Measurements from ENCODE around the gene PATJ.
"Not testable (repeated sequence)": the region's sequence is repeated elsewhere in the genome, so short reads cannot be mapped to it uniquely, and the experiment has no call there.

Gene PATJ

GRCh38 chr1:62184336-62184735 is 442.1 kb downstream of the PATJ start:
- TF ChIP-seq, protein P1, sequence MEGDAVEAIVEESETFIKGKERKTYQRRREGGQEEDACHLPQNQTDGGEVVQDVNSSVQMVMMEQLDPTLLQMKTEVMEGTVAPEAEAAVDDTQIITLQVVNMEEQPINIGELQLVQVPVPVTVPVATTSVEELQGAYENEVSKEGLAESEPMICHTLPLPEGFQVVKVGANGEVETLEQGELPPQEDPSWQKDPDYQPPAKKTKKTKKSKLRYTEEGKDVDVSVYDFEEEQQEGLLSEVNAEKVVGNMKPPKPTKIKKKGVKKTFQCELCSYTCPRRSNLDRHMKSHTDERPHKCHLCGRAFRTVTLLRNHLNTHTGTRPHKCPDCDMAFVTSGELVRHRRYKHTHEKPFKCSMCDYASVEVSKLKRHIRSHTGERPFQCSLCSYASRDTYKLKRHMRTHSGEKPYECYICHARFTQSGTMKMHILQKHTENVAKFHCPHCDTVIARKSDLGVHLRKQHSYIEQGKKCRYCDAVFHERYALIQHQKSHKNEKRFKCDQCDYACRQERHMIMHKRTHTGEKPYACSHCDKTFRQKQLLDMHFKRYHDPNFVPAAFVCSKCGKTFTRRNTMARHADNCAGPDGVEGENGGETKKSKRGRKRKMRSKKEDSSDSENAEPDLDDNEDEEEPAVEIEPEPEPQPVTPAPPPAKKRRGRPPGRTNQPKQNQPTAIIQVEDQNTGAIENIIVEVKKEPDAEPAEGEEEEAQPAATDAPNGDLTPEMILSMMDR (conservative IDR thresholded peaks at IDR 0.05; ENCODE audit: low read depth, low read length): no peak
- H3K4me3 ChIP-seq (ENCODE audit: low read depth, low read length): no peak overlapping the region
- DNase-seq (ENCODE audit: low read depth): no peak

GRCh38 chr1:62185233-62185632 is 443.0 kb downstream of the PATJ start:
- not testable (repeated sequence) for DNase-seq (ENCODE audit: low read depth); H3K4me3 ChIP-seq (ENCODE audit: low read depth, low read length)

DNA sequence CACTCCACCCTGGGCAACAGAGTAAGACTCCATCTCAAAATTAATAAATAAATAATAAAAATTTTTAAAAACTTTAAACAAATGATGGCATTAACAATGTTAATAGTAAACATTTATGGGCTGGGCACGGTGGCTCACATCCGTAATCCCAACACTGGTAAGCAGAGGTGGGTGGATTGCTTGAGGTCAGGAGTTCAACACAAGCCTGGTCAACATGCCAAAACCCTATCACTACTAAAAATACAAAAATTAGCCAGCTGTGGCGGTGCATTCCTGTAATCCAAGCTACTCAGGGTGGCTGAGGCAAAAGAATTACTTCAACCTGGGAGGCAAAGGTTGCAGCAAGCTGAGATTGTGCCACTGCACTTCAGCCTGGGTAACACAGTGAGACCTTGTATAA is 443.4 kb downstream of the PATJ start:
- TF ChIP-seq, protein P1 (conservative IDR thresholded peaks at IDR 0.05; ENCODE audit: low read depth, low read length): no peak
- no peak for DNase-seq (ENCODE audit: low read depth)
- no peak overlapping the region for H3K4me3 ChIP-seq (ENCODE audit: low read depth, low read length)

- H3K4me3 ChIP-seq (ENCODE audit: low read depth, low read length): no peak overlapping the region
- TF ChIP-seq, protein P1 (conservative IDR thresholded peaks at IDR 0.05; ENCODE audit: low read depth, low read length): no peak
- no peak for DNase-seq (ENCODE audit: low read depth)
Observed at GRCh38 chr1:62187548-62187947, 445.3 kb downstream of the PATJ start.

DNA sequence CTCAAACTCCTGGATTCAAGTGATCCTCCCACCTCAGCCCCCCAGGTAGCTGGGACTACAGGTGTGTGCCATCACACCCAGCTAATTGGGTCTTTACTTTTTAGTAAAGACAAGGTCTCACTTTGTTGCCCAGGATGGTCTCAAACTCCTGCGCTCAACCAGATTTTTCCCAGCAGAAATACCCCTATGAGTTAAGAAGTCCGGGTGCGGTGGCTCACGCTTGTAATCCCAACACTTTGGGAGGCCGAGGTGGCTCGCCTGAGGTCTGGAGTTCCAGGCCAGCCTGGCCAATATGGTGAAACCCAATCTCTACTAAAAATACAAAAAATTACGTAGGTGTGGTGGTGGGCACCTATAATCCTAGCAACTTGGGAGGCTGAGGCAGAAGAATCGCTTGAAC is 445.8 kb downstream of the PATJ start:
- H3K4me3 ChIP-seq (ENCODE audit: low read depth, low read length): no peak overlapping the region
- TF ChIP-seq, protein P1 (conservative IDR thresholded peaks at IDR 0.05; ENCODE audit: low read depth, low read length): no peak
- DNase-seq (ENCODE audit: low read depth): no peak

GRCh38 chr1:62194651-62195544 is 452.6 kb downstream of the PATJ start, which contains the start of gene L1TD1:
L1TD1 (plus strand) TSS chr1:62194849; CDS start chr1:62206629, 11,780 bp downstream.
- DNase-seq (ENCODE audit: low read depth): peak; percentile 10
- TF ChIP-seq, protein P1 (conservative IDR thresholded peaks at IDR 0.05; ENCODE audit: low read depth, low read length): no peak
- no peak within 1 kb of the TSS for H3K4me3 ChIP-seq (ENCODE audit: low read depth, low read length)

DNA sequence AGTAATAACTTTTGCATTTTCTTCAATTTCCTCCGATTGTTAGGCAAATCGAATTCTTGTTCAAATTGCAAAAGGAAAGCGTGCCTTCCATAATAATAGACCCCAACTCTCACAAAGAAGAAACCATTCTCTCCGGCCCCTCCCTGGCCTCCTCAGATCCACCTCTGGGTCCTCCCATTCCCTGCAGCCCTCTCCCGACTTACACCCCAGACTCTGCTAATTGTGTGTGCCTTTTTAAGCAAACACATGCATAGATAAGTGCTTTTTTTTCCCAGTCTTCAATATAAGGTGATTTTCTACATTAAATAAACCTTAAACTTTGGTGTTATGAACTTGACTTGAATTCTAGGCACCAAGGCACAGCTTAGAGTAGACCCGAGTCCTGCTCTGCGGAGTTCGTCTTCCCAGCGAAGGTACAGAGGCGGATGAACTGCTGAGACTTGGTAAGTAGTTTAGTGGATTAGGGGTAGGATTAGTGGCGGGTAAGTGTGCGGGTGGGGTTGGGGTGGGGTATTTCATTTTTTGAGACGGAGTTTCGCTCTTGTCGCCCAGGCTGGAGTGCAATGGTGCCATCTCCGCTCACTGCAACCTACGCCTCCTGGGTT is 453.9 kb downstream of the PATJ start:
- no peak for DNase-seq (ENCODE audit: low read depth)
- TF ChIP-seq, protein P1 (conservative IDR thresholded peaks at IDR 0.05; ENCODE audit: low read depth, low read length): no peak
- no peak overlapping the region for H3K4me3 ChIP-seq (ENCODE audit: low read depth, low read length)

All from choroid plexus epithelial cell (primary cell).